GM19238 (cell line): ENCODE measurements around the gene ZNF629.
"Not testable (repeated sequence)": the region's sequence is repeated elsewhere in the genome, so short reads cannot be mapped to it uniquely, and the experiment has no call there.

Source experiments
- DNase-seq: peaks from one replicate; pipeline ENCODE4 v3.0.0; 2011; ENCODE audit warnings: low spot score; ENCODE audit not compliant: insufficient read length

ZNF629 gene

GRCh38 chr16:30786936-30787612 is at the start of gene ZNF629:
ZNF629 (minus strand) TSS chr16:30787205; CDS start chr16:30784482, 2,723 bp downstream.
- DNase-seq, result peak; percentile 59

GRCh38 chr16:30834130-30834740 is 47.2 kb upstream of the ZNF629 start:
- DNase-seq, result no peak

GRCh38 chr16:30830072-30830417 is 43.0 kb upstream of the ZNF629 start:
- DNase-seq, result no peak

- DNase-seq, result no peak
These were observed 42.4 kb upstream of the ZNF629 start for GRCh38 chr16:30829130-30830071.

- DNase-seq, result no peak
These were observed 34.9 kb upstream of the ZNF629 start for GRCh38 chr16:30821891-30822290.

GRCh38 chr16:30821441-30821840 is 34.4 kb upstream of the ZNF629 start:
- DNase-seq, result not testable (repeated sequence)

- no peak for DNase-seq
These were observed 34.0 kb upstream of the ZNF629 start for GRCh38 chr16:30820952-30821421.

- no peak for DNase-seq
These were observed 29.8 kb upstream of the ZNF629 start for GRCh38 chr16:30816769-30817168.

- no peak for DNase-seq
These were observed 26.8 kb upstream of the ZNF629 start for GRCh38 chr16:30813821-30814189.

- not testable (repeated sequence) for DNase-seq
These were observed 22.7 kb upstream of the ZNF629 start for GRCh38 chr16:30809675-30810074.

- DNase-seq, result not testable (repeated sequence)
These were observed 22.0 kb upstream of the ZNF629 start for GRCh38 chr16:30808890-30809426.

GRCh38 chr16:30808146-30808545 is 21.1 kb upstream of the ZNF629 start:
- no peak for DNase-seq

- DNase-seq, result peak; percentile 63
These were observed 18.6 kb upstream of the ZNF629 start for GRCh38 chr16:30805370-30806169.

- DNase-seq, result no peak
These were observed 18.0 kb upstream of the ZNF629 start for GRCh38 chr16:30805056-30805369.

- no peak for DNase-seq
These were observed 15.9 kb upstream of the ZNF629 start for GRCh38 chr16:30802936-30803335.

GRCh38 chr16:30797670-30798309 is 10.8 kb upstream of the ZNF629 start:
- DNase-seq, result no peak

GRCh38 chr16:30794634-30795033 is 7.6 kb upstream of the ZNF629 start:
- DNase-seq, result no peak

GRCh38 chr16:30793508-30794069 is 6.6 kb upstream of the ZNF629 start:
- DNase-seq, result no peak

GRCh38 chr16:30787613-30788378 is 791 bp upstream of the ZNF629 start:
- no peak for DNase-seq
